ENCODE measurements around the gene TAF4.

The TAF4 gene

DNA sequence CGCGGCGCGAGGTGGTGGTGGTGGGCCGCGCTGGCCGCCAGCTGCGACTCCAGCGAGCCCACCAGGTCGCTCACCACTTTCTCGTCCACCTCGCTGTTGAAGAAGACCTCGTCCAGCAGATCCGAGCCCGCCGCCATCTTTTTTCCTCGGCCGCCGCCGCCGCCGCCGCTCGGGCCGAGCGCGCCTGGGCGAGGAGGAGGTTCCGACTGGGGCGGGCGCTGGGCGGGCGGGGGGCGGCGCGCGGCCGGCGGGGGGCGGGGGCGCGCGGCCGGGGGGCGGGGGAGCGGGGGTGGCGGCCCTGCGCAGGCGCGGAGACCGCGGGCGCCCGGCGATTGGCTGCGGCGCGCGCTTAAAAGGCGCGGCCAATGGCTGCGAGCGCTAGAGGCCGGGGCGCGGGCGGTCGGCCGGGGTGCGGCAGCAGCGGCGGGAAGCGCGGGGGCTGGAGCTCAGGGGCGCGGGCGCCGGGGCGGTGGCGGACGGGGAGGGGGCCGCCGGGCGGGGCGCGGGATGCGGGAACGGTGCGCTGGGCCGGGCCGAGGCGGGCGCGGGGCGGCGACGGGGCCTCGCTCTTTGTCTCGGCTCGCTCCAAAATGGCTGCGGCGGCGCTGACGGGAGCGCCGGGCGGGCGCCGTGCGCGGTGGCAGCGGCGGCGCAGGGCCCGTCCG, at the start of gene TAF4:
TSS of gene TAF4 (minus strand) at position 208 of the 665 bp plus-strand sequence. CDS start at position 137, 71 bp downstream.
- peaks cover 8 to 14% of the 10 kb centered on the region in 2 donors for H3K36me3 Mint-ChIP-seq
- H3K27me3 Mint-ChIP-seq = peaks cover 0 to 10% of the 10 kb centered on the region in 2 donors
- peaks cover 29 to 51% of the 10 kb centered on the region in 2 donors for H3K4me1 Mint-ChIP-seq
- H3K4me3 Mint-ChIP-seq = peak within 1 kb of the TSS; percentile 86 to 88
- DNase-seq (peak; percentile 67), ATAC-seq (replicated peaks) (peak; percentile 74 to 80)
- no peaks in the 10 kb centered on the region for H3K9me3 Mint-ChIP-seq
- H3K27ac Mint-ChIP-seq = peak within 1 kb of the TSS; percentile 98

GRCh38 chr20:62114894-62115293, 49.2 kb upstream of the TAF4 start:
- peaks cover 0 to 10% of the 10 kb centered on the region in 2 donors for H3K4me1 Mint-ChIP-seq
- peaks cover 13 to 24% of the 10 kb centered on the region in 2 donors for H3K36me3 Mint-ChIP-seq
- no peak overlapping the region for H3K4me3 Mint-ChIP-seq
- no peak overlapping the region for H3K27ac Mint-ChIP-seq
- no peak for ATAC-seq (replicated peaks)
- H3K9me3 Mint-ChIP-seq = peaks cover 22 to 30% of the 10 kb centered on the region in 2 donors
- no peak for DNase-seq
- H3K27me3 Mint-ChIP-seq = peaks cover 8 to 29% of the 10 kb centered on the region in 2 donors

DNA sequence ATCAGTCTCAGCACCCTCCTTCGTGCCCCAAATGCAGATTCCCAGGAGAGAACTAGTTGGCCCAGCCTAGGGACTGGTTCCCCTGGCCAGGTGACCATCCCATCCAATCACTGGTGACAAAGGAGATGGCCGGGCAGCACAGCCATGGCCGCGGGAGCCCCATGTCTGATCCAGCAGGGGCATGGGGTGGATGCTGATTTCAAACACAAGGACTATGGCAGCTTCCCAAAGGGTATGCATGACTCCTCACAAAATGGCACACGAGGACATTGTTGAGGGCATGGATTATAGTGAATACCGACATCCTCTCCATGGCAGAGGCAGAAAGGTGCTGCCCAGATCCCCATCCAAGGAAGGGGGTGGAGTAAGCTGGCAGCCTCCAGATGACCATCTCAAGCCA, 46.7 kb upstream of the TAF4 start:
- DNase-seq (no peak), ATAC-seq (replicated peaks) (no peak)
- no peak overlapping the region for H3K27ac Mint-ChIP-seq
- peaks cover 36 to 46% of the 10 kb centered on the region in 2 donors for H3K9me3 Mint-ChIP-seq
- peaks cover 18 to 39% of the 10 kb centered on the region in 2 donors for H3K36me3 Mint-ChIP-seq
- peaks cover 7 to 27% of the 10 kb centered on the region in 2 donors for H3K27me3 Mint-ChIP-seq
- H3K4me1 Mint-ChIP-seq = peaks cover 0 to 1% of the 10 kb centered on the region in 2 donors
- no peak overlapping the region for H3K4me3 Mint-ChIP-seq

- H3K36me3 Mint-ChIP-seq = peaks cover 21 to 44% of the 10 kb centered on the region in 2 donors
- peaks cover 9 to 26% of the 10 kb centered on the region in 2 donors for H3K27me3 Mint-ChIP-seq
- DNase-seq (no peak), ATAC-seq (replicated peaks) (no peak)
- peaks cover 42 to 53% of the 10 kb centered on the region in 2 donors for H3K9me3 Mint-ChIP-seq
- no peak overlapping the region for H3K27ac Mint-ChIP-seq
- no peaks in the 10 kb centered on the region for H3K4me1 Mint-ChIP-seq
- no peak overlapping the region for H3K4me3 Mint-ChIP-seq
Measured at GRCh38 chr20:62111148-62111547, 45.5 kb upstream of the TAF4 start.

GRCh38 chr20:62105592-62105991, 39.9 kb upstream of the TAF4 start:
- Mint-ChIP-seq H3K4me1 (no peaks in the 10 kb centered on the region), H3K9me3 (peaks cover 47 to 53% of the 10 kb centered on the region in 2 donors), H3K36me3 (peaks cover 21 to 51% of the 10 kb centered on the region in 2 donors), H3K27me3 (peaks cover 31 to 45% of the 10 kb centered on the region in 2 donors), H3K4me3 (no peak overlapping the region), H3K27ac (no peak overlapping the region)
- ATAC-seq (replicated peaks) (no peak), DNase-seq (no peak)

- Mint-ChIP-seq H3K4me3 (no peak overlapping the region), H3K36me3 (peaks cover 19 to 54% of the 10 kb centered on the region in 2 donors), H3K9me3 (peaks cover 45 to 50% of the 10 kb centered on the region in 2 donors), H3K4me1 (no peaks in the 10 kb centered on the region), H3K27ac (no peak overlapping the region), H3K27me3 (peaks cover 37 to 52% of the 10 kb centered on the region in 2 donors)
- ATAC-seq (replicated peaks) (no peak), DNase-seq (no peak)
Measured at GRCh38 chr20:62104791-62105345, 39.2 kb upstream of the TAF4 start.

- ATAC-seq (replicated peaks) (no peak), DNase-seq (no peak)
- Mint-ChIP-seq H3K4me3 (no peak overlapping the region), H3K27me3 (peaks cover 41 to 55% of the 10 kb centered on the region in 2 donors), H3K36me3 (peaks cover 19 to 57% of the 10 kb centered on the region in 2 donors), H3K27ac (no peak overlapping the region), H3K9me3 (peaks cover 45 to 51% of the 10 kb centered on the region in 2 donors), H3K4me1 (no peaks in the 10 kb centered on the region)
Measured at GRCh38 chr20:62104234-62104789, 38.6 kb upstream of the TAF4 start.

GRCh38 chr20:62103508-62104233, 38.0 kb upstream of the TAF4 start:
- no peaks in the 10 kb centered on the region for H3K4me1 Mint-ChIP-seq
- H3K27ac Mint-ChIP-seq = no peak overlapping the region
- DNase-seq (no peak), ATAC-seq (replicated peaks) (no peak)
- no peak overlapping the region for H3K4me3 Mint-ChIP-seq
- peaks cover 44 to 59% of the 10 kb centered on the region in 2 donors for H3K27me3 Mint-ChIP-seq
- peaks cover 45 to 48% of the 10 kb centered on the region in 2 donors for H3K9me3 Mint-ChIP-seq
- peaks cover 19 to 56% of the 10 kb centered on the region in 2 donors for H3K36me3 Mint-ChIP-seq

DNA sequence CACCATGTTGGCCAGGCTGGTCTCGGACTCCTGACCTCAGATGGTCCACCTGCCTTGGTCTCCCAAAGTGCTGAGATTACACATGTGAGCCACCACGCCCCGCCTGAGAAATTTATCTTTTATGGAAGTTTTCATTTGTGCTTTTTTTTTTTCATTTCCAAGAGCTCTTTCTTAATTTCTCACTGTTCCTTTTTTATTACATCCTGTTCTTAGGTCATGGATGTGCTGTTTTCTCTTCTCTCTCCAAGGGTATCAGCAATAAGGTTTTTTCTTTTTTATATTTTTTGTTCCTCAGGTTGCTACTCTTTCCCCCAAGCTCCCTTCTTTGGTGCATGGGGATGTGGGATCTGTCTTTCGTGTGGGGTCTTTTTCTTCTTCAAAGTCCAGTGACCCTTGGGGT, 35.4 kb upstream of the TAF4 start:
- no peak for ATAC-seq (replicated peaks)
- no peak overlapping the region for H3K4me3 Mint-ChIP-seq
- H3K27me3 Mint-ChIP-seq = peaks cover 53% of the 10 kb centered on the region in 2 donors
- H3K4me1 Mint-ChIP-seq = peaks cover 0 to 1% of the 10 kb centered on the region in 2 donors
- H3K36me3 Mint-ChIP-seq = peaks cover 11 to 42% of the 10 kb centered on the region in 2 donors
- peaks cover 29 to 31% of the 10 kb centered on the region in 2 donors for H3K9me3 Mint-ChIP-seq
- DNase-seq = no peak
- no peak overlapping the region for H3K27ac Mint-ChIP-seq

DNA sequence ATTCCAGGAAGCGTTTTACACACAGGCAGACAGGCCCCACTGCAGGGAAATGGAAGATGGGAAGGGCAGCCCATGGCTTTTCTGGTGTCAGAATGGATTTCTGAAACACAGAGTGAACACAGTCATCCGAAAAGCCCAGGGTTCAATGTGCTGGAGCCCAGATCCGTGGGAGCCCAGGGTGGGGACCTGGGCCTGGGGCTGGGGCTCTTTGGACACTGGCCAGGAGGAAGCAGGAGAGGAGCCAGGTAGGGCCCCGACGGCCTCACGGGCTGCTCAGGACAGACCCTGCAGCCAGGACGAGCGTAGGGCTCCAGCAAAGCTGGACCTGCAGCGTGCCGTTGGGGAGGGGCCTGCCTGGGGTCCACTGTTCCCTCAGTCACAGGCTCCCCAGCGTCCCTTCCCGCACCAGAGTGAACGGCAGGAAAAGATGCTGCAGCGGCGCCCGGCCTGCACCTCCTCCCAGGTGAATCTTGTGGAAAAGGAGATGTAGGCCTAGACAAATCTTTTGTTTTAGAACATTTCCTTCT, 32.3 kb upstream of the TAF4 start:
- peaks cover 12 to 15% of the 10 kb centered on the region in 2 donors for H3K9me3 Mint-ChIP-seq
- no peak overlapping the region for H3K27ac Mint-ChIP-seq
- no peak overlapping the region for H3K4me3 Mint-ChIP-seq
- no peak for ATAC-seq (replicated peaks)
- no peak for DNase-seq
- peaks cover 0 to 1% of the 10 kb centered on the region in 2 donors for H3K4me1 Mint-ChIP-seq
- H3K27me3 Mint-ChIP-seq = peaks cover 35 to 38% of the 10 kb centered on the region in 2 donors
- peaks cover 7 to 22% of the 10 kb centered on the region in 2 donors for H3K36me3 Mint-ChIP-seq

GRCh38 chr20:62096421-62097380, 31.0 kb upstream of the TAF4 start:
- Mint-ChIP-seq H3K4me1 (peaks cover 0 to 1% of the 10 kb centered on the region in 2 donors), H3K27me3 (peaks cover 36 to 37% of the 10 kb centered on the region in 2 donors), H3K36me3 (peaks cover 7 to 22% of the 10 kb centered on the region in 2 donors), H3K4me3 (no peak overlapping the region), H3K27ac (no peak overlapping the region), H3K9me3 (peaks cover 12 to 15% of the 10 kb centered on the region in 2 donors)
- ATAC-seq (replicated peaks) (no peak), DNase-seq (no peak)

- Mint-ChIP-seq H3K36me3 (no peaks in the 10 kb centered on the region), H3K27me3 (peaks cover 17 to 20% of the 10 kb centered on the region in 2 donors), H3K4me3 (no peak overlapping the region), H3K9me3 (no peaks in the 10 kb centered on the region), H3K27ac (no peak overlapping the region), H3K4me1 (no peaks in the 10 kb centered on the region)
- ATAC-seq (replicated peaks) = no peak
- DNase-seq = no peak
Measured at GRCh38 chr20:62089393-62089792, 23.7 kb upstream of the TAF4 start.
